ENCODE results near the gene AVPR2. TPM values are rescaled to one million over a fixed set of nuclear protein-coding genes. Genes with fewer than 3 reads are reported as not detected.

The AVPR2 gene
- polyA plus RNA-seq, 2 of the 4 experiments (the other 2 are of a cell fraction), result not detected

- Histone ChIP-seq H3K27ac (peak overlapping the region; percentile 17 to 77; a peak in 3 of 6 replicates), H3K4me2 (peak overlapping the region; percentile 59), H3K4me3 (no peak overlapping the region), H3K9me3 (no peaks in the 10 kb centered on the region), H3K4me1 (peaks cover 26% of the 10 kb centered on the region)
- WGBS (ENCODE audit: missing lambda C conversion rate), result 41% methylated on average over 21 of the region's 26 CpGs
- no peak for TF ChIP-seq FOSL2 (IDR thresholded peaks at IDR 0.05)
- no peak for TF ChIP-seq FOSL2 (CRISPR knock-in tag; IDR thresholded peaks at IDR 0.05)
- TF ChIP-seq MAZ (IDR thresholded peaks at IDR 0.05; ENCODE audit: borderline replicate concordance, low read depth, low read length), result no peak
- no peak for TF ChIP-seq HOXB5 (CRISPR knock-in tag; IDR thresholded peaks at IDR 0.05)
- no peak for TF ChIP-seq NPAS2 (CRISPR knock-in tag; IDR thresholded peaks at IDR 0.05; ENCODE audit: borderline replicate concordance)
- TF ChIP-seq RFX5 (IDR thresholded peaks at IDR 0.05), result no peak
- no peak for TF ChIP-seq CBX2 (IDR thresholded peaks at IDR 0.05; ENCODE audit: borderline replicate concordance, low read depth)
- no peak for TF ChIP-seq TP53 (CRISPR knock-in tag; IDR thresholded peaks at IDR 0.05)
- no peak for TF ChIP-seq HDAC2 (IDR thresholded peaks at IDR 0.05)
- no peak for TF ChIP-seq GATA3 (IDR thresholded peaks at IDR 0.05; ENCODE audit: borderline replicate concordance)
- TF ChIP-seq ZSCAN20 (CRISPR knock-in tag; IDR thresholded peaks at IDR 0.05), result no peak
- TF ChIP-seq NFE2L2 (conservative IDR thresholded peaks at IDR 0.05; ENCODE audit: low read length), result no peak
- no peak for TF ChIP-seq KDM1A (IDR thresholded peaks at IDR 0.05; ENCODE audit: low read depth)
- TF ChIP-seq HMGXB4 (CRISPR knock-in tag; IDR thresholded peaks at IDR 0.05; ENCODE audit: borderline replicate concordance), result no peak
- TF ChIP-seq ZC3H11A (IDR thresholded peaks at IDR 0.05), result no peak
- no peak for TF ChIP-seq ATOH8 (CRISPR knock-in tag; IDR thresholded peaks at IDR 0.05; ENCODE audit: low read depth)
- TF ChIP-seq, protein P1, sequence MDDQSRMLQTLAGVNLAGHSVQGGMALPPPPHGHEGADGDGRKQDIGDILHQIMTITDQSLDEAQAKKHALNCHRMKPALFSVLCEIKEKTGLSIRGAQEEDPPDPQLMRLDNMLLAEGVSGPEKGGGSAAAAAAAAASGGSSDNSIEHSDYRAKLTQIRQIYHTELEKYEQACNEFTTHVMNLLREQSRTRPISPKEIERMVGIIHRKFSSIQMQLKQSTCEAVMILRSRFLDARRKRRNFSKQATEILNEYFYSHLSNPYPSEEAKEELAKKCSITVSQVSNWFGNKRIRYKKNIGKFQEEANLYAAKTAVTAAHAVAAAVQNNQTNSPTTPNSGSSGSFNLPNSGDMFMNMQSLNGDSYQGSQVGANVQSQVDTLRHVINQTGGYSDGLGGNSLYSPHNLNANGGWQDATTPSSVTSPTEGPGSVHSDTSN (IDR thresholded peaks at IDR 0.05), result no peak
- DNase-seq (ENCODE audit: low read depth in 1 of 2, low spot score in 1 of 2), result peak; percentile 44 to 68
- ChIA-PET CTCF (interaction anchor here (1.1 to 1.7 kb wide), 2 partner anchors 9 to 17 kb away, joined by 4 to 7 read pairs; no protein-coding TSS in a partner anchor), POLR2A (interaction anchor here (1.2 kb wide), 1 partner anchor 26 kb away, joined by 4 read pairs; no protein-coding TSS in a partner anchor)
- no peak for FAIRE-seq
- ATAC-seq, result peak; percentile 75 to 79
Observed at GRCh38 chrX:153900831-153901752, 3.4 kb upstream of the AVPR2 start.

GRCh38 chrX:153901753-153902140, 2.7 kb upstream of the AVPR2 start:
- no peak for FAIRE-seq
- peak overlapping the region in 1 of 2 experiments; percentile 77; a peak in 3 of 6 replicates for H3K27ac ChIP-seq
- POLR2A ChIA-PET, result no interaction called here
- H3K9me3 ChIP-seq, result no peaks in the 10 kb centered on the region
- H3K4me2 ChIP-seq, result no peak overlapping the region; the same call in 2 of the 3 replicates
- no peak for DNase-seq (ENCODE audit: low read depth in 1 of 2, low spot score in 1 of 2)
- no peak overlapping the region for H3K4me3 ChIP-seq
- TF ChIP-seq SREBF2 (IDR thresholded peaks at IDR 0.05) (no peak), HOXB13 (CRISPR knock-in tag; IDR thresholded peaks at IDR 0.05; ENCODE audit: low read depth) (no peak), NR3C1 (IDR thresholded peaks at IDR 0.05) (no peak), ZFP36 (IDR thresholded peaks at IDR 0.05; ENCODE audit: borderline replicate concordance, partially characterized antibody) (no peak), JUN (IDR thresholded peaks at IDR 0.05) (no peak), TFCP2L1 (CRISPR knock-in tag; IDR thresholded peaks at IDR 0.05) (no peak), HDAC2 (IDR thresholded peaks at IDR 0.05) (no peak), CEBPB (IDR thresholded peaks at IDR 0.05) (no peak)
- no peak for ATAC-seq
- H3K4me1 ChIP-seq, result peaks cover 26% of the 10 kb centered on the region
- CTCF ChIA-PET, result no interaction called here
- 78% methylated on average over 8 of the region's 8 CpGs for WGBS (ENCODE audit: missing lambda C conversion rate)
